K562 (cell line): ENCODE measurements around the gene HIF1A. TPM values are rescaled to one million over a fixed set of nuclear protein-coding genes. Genes with fewer than 3 reads are reported as not detected.

Experiments used
- ATAC-seq: fragments of 200-7000 bp; cut with Tn5 transposase; 3 replicates; pipeline ENCODE4 v1.9.1; 2020; ENCODE audit warnings: moderate library complexity
- BruUV-seq: library from RNA; stranded (reverse); fragments of 400-500 nt; replicated peaks from 2 replicates; lab custom pipeline; 2021; lab: Mats Ljungman, UMichigan
- CTCF ChIA-PET: fragments of 300-600 bp; formaldehyde crosslinking; extraction: SDS; loops from one replicate; lab custom pipeline; 2021; ENCODE audit warnings: low intra/inter-chr PET ratio; lab: Yijun Ruan, JAX
- POLR2A ChIA-PET: fragments of 300-600, 350-650 bp; sonication (Branson Sonifier 250); formaldehyde crosslinking; extraction: SDS; loops from one replicate; lab custom pipeline; 2021; ENCODE audit warnings: antibody characterized with exemption, inconsistent platforms; lab: Yijun Ruan, JAX
- DNase-seq, 4 experiments: peaks; one replicate each; pipeline versions ENCODE4 v3.0.0 to v3.0.0-alpha.2; 2011 to 2018; ENCODE audit warnings: low spot score in 3 of 4, mixed read lengths in 3 of 4; ENCODE audit errors: extremely low read depth in 1 of 4
- FAIRE-seq: peaks from 2 replicates; lab custom pipeline; 2011; peaks lifted over from hg19 to GRCh38; lab: Jason Lieb, UNC
- H2AFZ ChIP-seq: 2 replicates; pipeline ENCODE4 v1.6.0; 2011; ENCODE audit warnings: low read depth, low read length, control low read depth, inconsistent platforms
- H3K27ac ChIP-seq: fragments of 200-600 bp; 3 replicates; pipeline ENCODE4 v1.8.0; 2011; ENCODE audit warnings: low read depth, mild to moderate bottlenecking, control low read depth, inconsistent platforms, low read length, moderate library complexity, mixed read lengths; ENCODE audit errors: extremely low read depth
- H3K27me3 ChIP-seq, 2 experiments: fragments of 300-600 bp in 1 of 2; 2 replicates in 1 of 2; 3 replicates in 1 of 2; pipeline versions ENCODE4 v1.6.0 to v1.8.0; 2011; ENCODE audit warnings: inconsistent platforms in 2 of 2, low read length in 2 of 2, mild to moderate bottlenecking in 1 of 2, mixed read lengths in 1 of 2, moderate library complexity in 1 of 2; ENCODE audit not compliant: control insufficient read depth in 2 of 2, insufficient read depth in 2 of 2
- H3K36me3 ChIP-seq: fragments of 300-600 bp; 3 replicates; pipeline ENCODE4 v1.8.0; 2011; ENCODE audit warnings: mild to moderate bottlenecking, low read length, inconsistent platforms; ENCODE audit not compliant: control insufficient read depth, insufficient read depth
- H3K4me1 ChIP-seq, 2 experiments: fragments of 200-600 bp in 1 of 2; replicated peaks in 1 of 2; 2 replicates in 1 of 2; 3 replicates in 1 of 2; pipeline versions ENCODE4 v1.5.1 to v1.8.0; 2011; ENCODE audit warnings: inconsistent platforms in 2 of 2, low read length in 2 of 2, mild to moderate bottlenecking in 1 of 2, mixed read lengths in 1 of 2, moderate library complexity in 1 of 2; ENCODE audit not compliant: control insufficient read depth in 2 of 2, insufficient read depth in 2 of 2
- H3K4me2 ChIP-seq: 2 replicates; pipeline ENCODE4 v1.6.1; 2011; ENCODE audit warnings: low read length, control low read depth, inconsistent platforms, mixed read lengths; ENCODE audit not compliant: insufficient read depth
- H3K4me3 ChIP-seq: fragments of 200-600 bp; sonication (generic), shearing (Covaris generic); 2 replicates; pipeline ENCODE4 v1.5.1; 2016; ENCODE audit warnings: control low read depth, inconsistent platforms
- H3K79me2 ChIP-seq: fragments of 200-600 bp; 3 replicates; pipeline ENCODE4 v1.8.0; 2011; ENCODE audit warnings: low read length, inconsistent platforms; ENCODE audit not compliant: control insufficient read depth, insufficient read depth
- H3K9ac ChIP-seq, 2 experiments: 2 replicates each; pipeline versions ENCODE4 v1.6.0 to v1.6.1; 2011; ENCODE audit warnings: low read depth in 2 of 2, low read length in 2 of 2, control low read depth in 1 of 2, inconsistent platforms in 1 of 2, mild to moderate bottlenecking in 1 of 2, mixed read lengths in 1 of 2; ENCODE audit not compliant: insufficient read depth in 1 of 2
- H3K9me1 ChIP-seq: one replicate; pipeline ENCODE4 v1.6.0; 2011; ENCODE audit warnings: inconsistent platforms, mild to moderate bottlenecking, low read length, moderate library complexity; ENCODE audit not compliant: control insufficient read depth, insufficient read depth
- H3K9me3 ChIP-seq: replicated peaks from 2 replicates; pipeline ENCODE4 v1.5.1; 2011; ENCODE audit warnings: low read depth, low read length, inconsistent platforms; ENCODE audit not compliant: control insufficient read depth, insufficient read depth
- H4K20me1 ChIP-seq: replicated peaks from 2 replicates; pipeline ENCODE4 v1.6.1; 2011; ENCODE audit warnings: low read length, inconsistent platforms, mixed read lengths; ENCODE audit not compliant: control insufficient read depth, insufficient read depth
- ARID1B ChIP-seq: fragments of 450-650 bp; IDR thresholded peaks from 2 replicates; pipeline ENCODE4 v1.6.1; 2016; ENCODE audit warnings: antibody characterized with exemption, mild to moderate bottlenecking, inconsistent platforms
- CBFA2T3 ChIP-seq: fragments of 450-650 bp; IDR thresholded peaks from 2 replicates; pipeline ENCODE4 v1.6.1; 2017
- DNMT1 ChIP-seq: fragments of 450-650 bp; IDR thresholded peaks from 2 replicates; pipeline ENCODE4 v1.6.1; 2016; ENCODE audit warnings: antibody characterized with exemption, mild to moderate bottlenecking
- ETV1 ChIP-seq: fragments of 450-650 bp; conservative IDR thresholded peaks from 2 replicates; pipeline ENCODE4 v1.6.1; 2016; ENCODE audit warnings: missing genetic modification characterization, control low read depth, low read depth, missing compliant biosample characterization
- ETV5 ChIP-seq: sonication (generic); formaldehyde crosslinking; IDR thresholded peaks from 2 replicates; pipeline ENCODE4 v1.4.0; 2020; ENCODE audit warnings: low read depth, mild to moderate bottlenecking, missing genetic modification reagents
- HNRNPK ChIP-seq: fragments of 200-400 bp; formaldehyde crosslinking; IDR thresholded peaks from one replicate; pipeline ENCODE4 v1.6.1; 2018; ENCODE audit warnings: mild to moderate bottlenecking, low read depth, low read length; ENCODE audit not compliant: poor library complexity, severe bottlenecking
- HNRNPLL ChIP-seq: fragments of 200-400 bp; formaldehyde crosslinking; IDR thresholded peaks from 2 replicates; pipeline ENCODE4 v1.6.1; 2017; ENCODE audit warnings: low read length, low read depth, mild to moderate bottlenecking; ENCODE audit not compliant: poor library complexity, severe bottlenecking
- MECOM ChIP-seq: fragments of 250-450 bp; sonication (Bioruptor Pico); IDR thresholded peaks from 2 replicates; pipeline ENCODE4 v1.8.0; 2022; ENCODE audit warnings: inconsistent platforms
- NCOA2 ChIP-seq, 2 experiments: fragments of 450-650 bp; IDR thresholded peaks; 2 replicates each; pipeline ENCODE4 v1.6.1; 2018; ENCODE audit warnings: mild to moderate bottlenecking in 2 of 2, moderate library complexity in 1 of 2; ENCODE audit not compliant: partially characterized antibody in 2 of 2
- NFE2 ChIP-seq: IDR thresholded peaks from 2 replicates; pipeline ENCODE4 v1.6.1; 2014; ENCODE audit warnings: antibody characterized with exemption, low read depth
- PRMT5 ChIP-seq: sonication (generic); formaldehyde crosslinking; IDR thresholded peaks from 2 replicates; pipeline ENCODE4 v1.5.0; 2020; ENCODE audit warnings: missing genetic modification reagents
- SREBF1 ChIP-seq: fragments of 150-350 bp; IDR thresholded peaks from 2 replicates; pipeline ENCODE4 v1.6.1; 2014; ENCODE audit warnings: antibody characterized with exemption, low read depth, low read length, borderline replicate concordance
- SREBF2 ChIP-seq: sonication (generic); formaldehyde crosslinking; IDR thresholded peaks from 2 replicates; pipeline ENCODE4 v1.4.0; 2020; ENCODE audit warnings: mild to moderate bottlenecking, missing genetic modification reagents
- THRB ChIP-seq: fragments of 450-650 bp; formaldehyde crosslinking; conservative IDR thresholded peaks from 2 replicates; pipeline ENCODE4 v1.4.0; 2022; ENCODE audit warnings: mild to moderate bottlenecking, missing genetic modification characterization
- ZEB2 ChIP-seq: fragments of 450-650 bp; IDR thresholded peaks from 2 replicates; pipeline ENCODE4 v1.6.1; 2016
- WGBS: fragments of 100-300 bp; shearing (Covaris generic); methylation state at CpG from one replicate; pipeline ENCODE4 v1.1.6; 2016; ENCODE audit warnings: low coverage, mixed read lengths; ENCODE audit not compliant: insufficient coverage; ENCODE audit errors: missing lambda C conversion rate; 5-methylcytosine and 5-hydroxymethylcytosine counted together
- in situ Hi-C: fragments of 300-500 bp; cut with MboI; formaldehyde crosslinking; loops from 4 replicates; pipeline ENCODE4 v1.15.0; 2018; ENCODE audit warnings: inconsistent platforms, mixed read lengths
- intact Hi-C: fragments of 100-400 bp; cut with micrococcal nuclease; formaldehyde crosslinking; loops from 2 replicates; pipeline ENCODE4 v1.14.2; 2022
- polyA plus RNA-seq, 8 experiments: library from polyadenylated mRNA; depleted of rRNA in 4 of 8; stranded (reverse) in 5 of 8; unstranded in 3 of 8; fragments of >200 nt; fragmentation: Nextera tagmentation in 2 of 8; fragmentation: Illumina TruSeq in 1 of 8; extraction: Ambion mirVana in 2 of 8; extraction: Trizol in 1 of 8; gene quantifications; 2 replicates each; pipeline versions ENCODE4 v1.2.1 to v1.2.3, GENCODE V29; 2011 to 2014; ENCODE audit warnings: inconsistent platforms in 1 of 8, missing spikeins in 1 of 8
- total RNA-seq, 7 experiments: library from RNA; depleted of rRNA in 6 of 7; stranded (reverse); fragments of >200 nt in 6 of 7; fragmentation: Illumina TruSeq in 2 of 7; extraction: Trizol in 2 of 7; gene quantifications; 2 replicates each; pipeline versions ENCODE4 v1.2.1 to v1.2.3, GENCODE V29; 2011 to 2021; ENCODE audit warnings: low replicate concordance in 1 of 7
- TF ChIP-seq, protein P1 (sequence below), 2 experiments: fragments of 450-650 bp in 1 of 2; sonication (generic) in 1 of 2; formaldehyde crosslinking; conservative IDR thresholded peaks; 2 replicates each; pipeline versions ENCODE4 v1.4.0 to v1.8.1; 2020 to 2022; ENCODE audit warnings: mild to moderate bottlenecking in 1 of 2, missing genetic modification reagents in 1 of 2
- TF ChIP-seq, protein P2 (sequence below): fragments of 250-450 bp; sonication (Bioruptor Pico); IDR thresholded peaks from 2 replicates; pipeline ENCODE4 v1.4.0; 2020; ENCODE audit warnings: mild to moderate bottlenecking, moderate library complexity
- TF ChIP-seq, protein P3 (sequence below), 2 experiments: fragments of 450-650 bp; IDR thresholded peaks; 2 replicates each; pipeline ENCODE4 v1.6.1; 2016

The HIF1A gene
- total and polyA plus RNA-seq, 9 of the 15 experiments (the other 6 are each of a cell fraction or from before 2014, with no cell fraction given): 5.9 to 35.3 (median 24.2) TPM

- TF ChIP-seq, protein P1, sequence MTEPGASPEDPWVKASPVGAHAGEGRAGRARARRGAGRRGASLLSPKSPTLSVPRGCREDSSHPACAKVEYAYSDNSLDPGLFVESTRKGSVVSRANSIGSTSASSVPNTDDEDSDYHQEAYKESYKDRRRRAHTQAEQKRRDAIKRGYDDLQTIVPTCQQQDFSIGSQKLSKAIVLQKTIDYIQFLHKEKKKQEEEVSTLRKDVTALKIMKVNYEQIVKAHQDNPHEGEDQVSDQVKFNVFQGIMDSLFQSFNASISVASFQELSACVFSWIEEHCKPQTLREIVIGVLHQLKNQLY (CRISPR knock-in tag; conservative IDR thresholded peaks at IDR 0.05): no peak
- no peak for TF ChIP-seq SREBF2 (CRISPR knock-in tag)
- TF ChIP-seq HNRNPLL: no peak
- no peak for TF ChIP-seq ARID1B
- no peak for TF ChIP-seq ETV1 (tag)
- no peak for TF ChIP-seq MECOM (CRISPR knock-in tag)
These were observed 24.7 kb upstream of the HIF1A start (continued) for GRCh38 chr14:61670576-61670975.

- H3K27me3 ChIP-seq: peaks cover 0 to 8% of the 10 kb centered on the region in 2 experiments; a peak in 1 of 5 replicates
- CTCF ChIA-PET: no interaction called here
- H3K27ac ChIP-seq: no peak overlapping the region
- BruUV-seq: no TSS peak
- no peaks in the 10 kb centered on the region for H4K20me1 ChIP-seq
- FAIRE-seq (no peak), ATAC-seq (no peak), DNase-seq (no peak)
- 5% methylated on average over 3 of the region's 3 CpGs for WGBS
- no peak overlapping the region for H3K9ac ChIP-seq
- intact Hi-C loops (no loop called here), in situ Hi-C loops (no loop called here)
- H3K4me3 ChIP-seq: no peak overlapping the region
- H3K36me3 ChIP-seq: no peaks in the 10 kb centered on the region
- H3K4me2 ChIP-seq: no peak overlapping the region
- POLR2A ChIA-PET: interaction anchor here (0.6 kb wide), 1 partner anchor 31 kb away, joined by 3 read pairs; no protein-coding TSS in a partner anchor
- H2AFZ ChIP-seq: no peak overlapping the region
- no peaks in the 10 kb centered on the region for H3K9me3 ChIP-seq
- no peaks in the 10 kb centered on the region for H3K79me2 ChIP-seq
- H3K4me1 ChIP-seq: no peaks in the 10 kb centered on the region; a peak in 1 of 5 replicates
- no peaks in the 10 kb centered on the region for H3K9me1 ChIP-seq
- TF ChIP-seq THRB: no peak
- no peak for TF ChIP-seq NCOA2 (IDR thresholded peaks at IDR 0.05; ENCODE audit: partially characterized antibody in 2 of 2)
- TF ChIP-seq PRMT5 (CRISPR knock-in tag): no peak
- no peak for TF ChIP-seq CBFA2T3
- TF ChIP-seq, protein P2, sequence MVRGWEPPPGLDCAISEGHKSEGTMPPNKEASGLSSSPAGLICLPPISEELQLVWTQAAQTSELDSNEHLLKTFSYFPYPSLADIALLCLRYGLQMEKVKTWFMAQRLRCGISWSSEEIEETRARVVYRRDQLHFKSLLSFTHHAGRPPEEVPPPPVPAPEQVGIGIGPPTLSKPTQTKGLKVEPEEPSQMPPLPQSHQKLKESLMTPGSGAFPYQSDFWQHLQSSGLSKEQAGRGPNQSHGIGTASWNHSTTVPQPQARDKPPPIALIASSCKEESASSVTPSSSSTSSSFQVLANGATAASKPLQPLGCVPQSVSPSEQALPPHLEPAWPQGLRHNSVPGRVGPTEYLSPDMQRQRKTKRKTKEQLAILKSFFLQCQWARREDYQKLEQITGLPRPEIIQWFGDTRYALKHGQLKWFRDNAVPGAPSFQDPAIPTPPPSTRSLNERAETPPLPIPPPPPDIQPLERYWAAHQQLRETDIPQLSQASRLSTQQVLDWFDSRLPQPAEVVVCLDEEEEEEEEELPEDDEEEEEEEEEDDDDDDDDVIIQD (CRISPR knock-in tag): no peak
- TF ChIP-seq, protein P3, sequence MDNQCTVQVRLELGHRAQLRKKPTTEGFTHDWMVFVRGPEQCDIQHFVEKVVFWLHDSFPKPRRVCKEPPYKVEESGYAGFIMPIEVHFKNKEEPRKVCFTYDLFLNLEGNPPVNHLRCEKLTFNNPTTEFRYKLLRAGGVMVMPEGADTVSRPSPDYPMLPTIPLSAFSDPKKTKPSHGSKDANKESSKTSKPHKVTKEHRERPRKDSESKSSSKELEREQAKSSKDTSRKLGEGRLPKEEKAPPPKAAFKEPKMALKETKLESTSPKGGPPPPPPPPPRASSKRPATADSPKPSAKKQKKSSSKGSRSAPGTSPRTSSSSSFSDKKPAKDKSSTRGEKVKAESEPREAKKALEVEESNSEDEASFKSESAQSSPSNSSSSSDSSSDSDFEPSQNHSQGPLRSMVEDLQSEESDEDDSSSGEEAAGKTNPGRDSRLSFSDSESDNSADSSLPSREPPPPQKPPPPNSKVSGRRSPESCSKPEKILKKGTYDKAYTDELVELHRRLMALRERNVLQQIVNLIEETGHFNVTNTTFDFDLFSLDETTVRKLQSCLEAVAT (IDR thresholded peaks at IDR 0.05): no peak
- no peak for TF ChIP-seq HNRNPK
- TF ChIP-seq ETV5: no peak
- TF ChIP-seq NFE2: no peak
- TF ChIP-seq SREBF1: no peak
- TF ChIP-seq ZEB2: no peak
- TF ChIP-seq DNMT1: no peak
These were observed 24.2 kb upstream of the HIF1A start for GRCh38 chr14:61671082-61671481.
